Left renal pelvis (tissue), 4 donors: ENCODE results near the gene DCAF15. TPM values are rescaled to one million over a fixed set of nuclear protein-coding genes. Genes with fewer than 3 reads are reported as not detected.
A peak's percentile ranks its signal among the peaks of the same experiment; 100 is the strongest.

ENCODE experiments used
- DNase-seq, 4 donors: peaks; one replicate each; pipeline ENCODE4 v3.0.0-alpha.2; 2013; ENCODE audit warnings: low read depth in 4 of 4, low spot score in 3 of 4
- polyA plus RNA-seq, 4 donors: library from polyadenylated mRNA; unstranded; fragments of 120-200 nt; gene quantifications; one replicate each; pipeline ENCODE4 v1.2.1, GENCODE V29; 2013; ENCODE audit not compliant: insufficient read length in 4 of 4

Gene DCAF15
- polyA plus RNA-seq, 4 donors = 26.1 to 46.7 (median 28.2) TPM

GRCh38 chr19:13989487-13989886 lies 37.2 kb downstream of the DCAF15 start:
- no peak for DNase-seq

DNA sequence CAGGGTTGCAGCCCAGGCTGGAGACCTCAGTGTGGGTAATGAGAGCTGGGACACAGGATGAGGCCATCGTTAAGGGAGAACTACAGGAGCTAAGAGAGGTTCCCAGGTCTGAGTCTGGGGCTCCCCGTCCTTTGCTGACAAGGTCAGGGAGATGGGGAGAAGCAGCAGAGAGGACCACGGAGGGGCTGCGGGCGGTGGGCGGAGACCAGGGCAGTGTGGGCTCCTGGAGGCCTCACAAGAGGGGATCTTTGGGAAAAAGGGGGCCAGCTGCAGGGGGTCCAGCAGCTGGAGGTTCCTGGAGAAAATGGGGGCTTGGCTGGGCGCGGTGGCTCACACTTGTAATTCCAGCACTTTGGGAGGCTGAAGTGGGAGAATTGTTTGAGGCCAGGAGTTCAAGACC lies 37.8 kb downstream of the DCAF15 start:
- no peak for DNase-seq

- no peak for DNase-seq
Observed at GRCh38 chr19:13992025-13992424, 39.7 kb downstream of the DCAF15 start.

GRCh38 chr19:13993590-13994300 lies 41.4 kb downstream of the DCAF15 start:
- DNase-seq = no peak

- DNase-seq = no peak
Observed at GRCh38 chr19:13995017-13995728, 42.9 kb downstream of the DCAF15 start.

GRCh38 chr19:13995878-13996765 lies 43.8 kb downstream of the DCAF15 start:
- DNase-seq = no peak

GRCh38 chr19:13996928-13997630 lies 44.8 kb downstream of the DCAF15 start:
- DNase-seq = no peak

- no peak for DNase-seq
Observed at GRCh38 chr19:13997631-13997962, 45.3 kb downstream of the DCAF15 start.

- DNase-seq = no peak
Observed at GRCh38 chr19:13998426-13998825, 46.1 kb downstream of the DCAF15 start.

GRCh38 chr19:13999085-13999484 lies 46.8 kb downstream of the DCAF15 start:
- no peak for DNase-seq

DNA sequence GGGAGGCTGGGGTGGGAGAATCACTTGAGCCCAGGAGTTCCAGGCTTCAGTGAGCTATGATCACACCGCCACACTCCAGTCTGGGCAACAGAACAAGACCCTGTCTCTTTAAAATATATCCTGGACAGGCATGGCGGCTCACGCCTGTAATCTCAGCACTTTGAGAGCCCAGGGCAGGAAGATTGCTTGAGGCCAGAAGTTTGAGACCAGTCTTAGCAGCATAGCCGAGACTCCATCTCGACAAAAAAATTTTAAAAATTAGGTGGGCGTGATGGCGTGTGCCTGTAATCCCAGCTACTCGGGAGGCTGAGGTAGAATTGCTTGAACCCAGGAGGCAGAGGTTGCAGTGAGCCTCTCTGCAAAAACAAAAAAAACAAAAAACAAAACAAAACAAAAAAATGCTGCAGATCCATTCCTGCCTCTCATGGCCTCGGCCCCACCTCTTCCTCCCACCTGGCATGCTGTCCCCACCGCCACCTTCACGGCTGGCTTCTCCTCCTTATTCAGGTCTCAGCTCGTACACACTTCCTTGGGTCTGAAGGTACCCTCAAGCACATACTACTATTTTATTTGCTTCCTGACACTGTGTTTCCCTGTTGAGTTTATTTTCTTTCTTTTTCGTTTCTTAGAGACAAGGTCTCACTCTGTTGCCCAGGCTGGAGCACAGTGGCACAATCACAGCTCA lies 48.5 kb downstream of the DCAF15 start:
- DNase-seq = no peak

DNA sequence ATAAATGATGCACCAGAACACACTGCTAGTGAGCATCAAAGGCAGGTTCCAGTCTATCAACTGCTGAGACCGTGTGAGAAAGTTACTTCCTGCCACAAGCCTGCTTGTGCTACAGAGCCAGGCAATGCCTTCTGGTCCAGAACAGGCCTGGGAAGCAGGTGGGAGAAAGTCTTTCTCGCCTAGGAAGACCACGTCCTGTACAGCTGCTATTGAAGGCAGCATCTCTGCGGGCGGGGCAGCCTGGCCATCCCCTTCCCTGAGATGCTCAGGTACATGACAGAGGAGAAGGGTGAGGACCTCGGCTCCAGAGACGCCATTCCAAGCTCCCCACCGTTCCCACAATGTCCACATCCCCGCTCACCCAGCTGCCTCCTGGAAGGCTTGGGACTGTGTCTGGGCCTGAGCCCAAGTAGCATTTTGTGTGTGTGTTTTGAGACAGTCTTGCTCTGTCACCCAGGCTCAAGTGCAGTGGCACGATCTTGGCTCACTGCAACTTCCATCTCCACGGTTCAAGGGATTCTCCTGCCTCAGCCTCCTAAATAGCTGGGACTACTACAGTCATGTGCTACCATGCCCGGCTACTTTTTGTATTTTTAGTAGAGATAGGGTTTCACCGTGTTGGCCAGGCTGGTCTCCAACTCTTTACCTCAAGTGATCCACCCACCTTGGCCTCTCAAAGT lies 50.4 kb downstream of the DCAF15 start:
- no peak for DNase-seq

DNA sequence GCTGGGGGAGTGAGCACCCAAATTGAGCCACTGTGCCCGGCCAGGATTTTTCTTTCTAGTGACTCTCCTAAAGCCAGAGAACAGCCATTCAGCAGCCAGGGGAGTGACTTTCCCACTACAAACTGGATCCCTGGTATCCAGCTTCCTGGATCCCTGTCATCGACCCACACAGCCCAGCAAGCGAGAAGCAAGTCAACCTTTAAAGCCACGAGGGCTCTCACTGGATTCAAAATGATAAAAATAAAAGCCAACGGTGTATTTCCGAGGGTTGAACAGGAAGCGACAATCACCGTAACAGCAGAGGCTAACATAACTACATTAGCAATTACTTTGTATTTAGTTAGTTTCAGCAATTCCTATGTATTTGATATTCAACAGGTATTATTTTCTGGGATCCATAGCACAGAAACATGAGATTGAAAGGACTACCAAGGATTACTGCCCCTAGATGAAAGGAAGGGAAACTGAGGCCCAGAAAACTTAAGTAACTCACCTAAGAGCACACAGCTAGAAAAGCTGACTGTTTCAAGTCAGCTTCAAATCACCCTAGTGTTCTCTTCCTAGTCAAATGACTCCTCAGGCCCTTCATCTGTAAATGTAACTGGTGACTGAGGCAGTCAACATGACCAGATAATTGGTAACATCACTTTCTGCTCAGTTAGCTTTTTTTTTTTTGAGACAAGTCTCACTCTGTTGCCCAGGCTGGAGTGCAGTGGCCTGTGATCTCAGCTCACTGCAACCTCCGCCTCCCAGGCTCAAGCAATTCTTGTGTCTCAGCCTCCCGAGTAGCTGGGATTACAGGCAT lies 51.1 kb downstream of the DCAF15 start:
- no peak for DNase-seq

- DNase-seq = no peak
Observed at GRCh38 chr19:14004619-14005348, 52.5 kb downstream of the DCAF15 start.

GRCh38 chr19:14005349-14006084 lies 53.2 kb downstream of the DCAF15 start:
- DNase-seq = peak in 3 of 4 donors; percentile 71 to 84 (median 82)

GRCh38 chr19:14006085-14006765 lies 53.9 kb downstream of the DCAF15 start, which contains the start of gene RFX1:
Gene RFX1 (minus strand): TSS chr19:14006320. CDS start chr19:13993843, 12,477 bp downstream.
- DNase-seq = peak; percentile 99 to 100 (median 99)
